GM19397 (cell line): ENCODE data around the gene FBLN2.
"Not testable (repeated sequence)": the region's sequence is repeated elsewhere in the genome, so short reads cannot be mapped to it uniquely, and the experiment has no call there.

ENCODE experiments used
- ATAC-seq: cut with Tn5 transposase; IDR thresholded peaks from one replicate; pipeline ENCODE4 v1.9.1; 2021; ENCODE audit warnings: mild to moderate bottlenecking, moderate library complexity; ENCODE audit not compliant: unreplicated experiment

FBLN2 gene

GRCh38 chr3:13545952-13546454 lies 2.9 kb upstream of the FBLN2 start:
- ATAC-seq = no peak

- ATAC-seq = no peak
These were observed 2.2 kb upstream of the FBLN2 start for GRCh38 chr3:13546667-13547171.

DNA sequence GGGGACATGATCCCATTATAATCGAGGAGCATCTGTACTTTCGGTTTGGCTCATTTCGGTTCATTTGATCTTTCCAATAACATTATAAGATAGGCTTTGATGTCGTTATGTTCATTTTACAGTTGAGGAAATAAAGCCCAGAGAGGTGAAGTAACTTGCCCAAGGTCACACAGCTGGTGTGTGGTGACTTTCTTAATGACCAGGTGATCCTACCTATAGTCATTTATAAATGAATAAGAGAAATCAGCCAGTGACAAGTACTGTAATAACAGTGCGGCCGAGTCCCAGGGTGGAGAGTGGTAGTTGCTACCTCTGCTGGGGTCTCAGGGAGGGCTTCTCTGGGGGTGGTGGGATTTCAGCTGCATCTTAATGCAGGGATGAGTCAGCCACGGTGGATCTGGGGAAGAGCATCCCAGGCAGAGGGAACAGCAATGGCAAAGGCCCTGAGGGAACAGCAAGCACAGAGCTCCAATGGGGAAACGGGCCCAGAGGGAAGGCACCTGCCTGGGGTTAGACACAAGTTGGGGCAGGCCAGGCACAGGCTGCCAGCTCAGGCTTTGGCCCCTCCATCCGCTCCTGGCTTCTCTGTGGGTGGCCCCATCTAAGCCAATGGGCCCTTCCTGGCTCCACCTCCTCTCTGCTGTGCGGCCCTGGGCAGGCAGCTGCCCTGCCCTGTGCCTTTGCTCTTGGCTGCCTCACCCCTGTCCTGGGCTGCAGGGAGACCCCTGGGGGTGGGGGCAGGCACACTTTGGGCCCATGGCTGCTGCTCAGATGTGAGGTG lies 1.1 kb upstream of the FBLN2 start:
- ATAC-seq = no peak

- ATAC-seq = no peak
These were observed 898 bp downstream of the FBLN2 start for GRCh38 chr3:13549623-13550422.

DNA sequence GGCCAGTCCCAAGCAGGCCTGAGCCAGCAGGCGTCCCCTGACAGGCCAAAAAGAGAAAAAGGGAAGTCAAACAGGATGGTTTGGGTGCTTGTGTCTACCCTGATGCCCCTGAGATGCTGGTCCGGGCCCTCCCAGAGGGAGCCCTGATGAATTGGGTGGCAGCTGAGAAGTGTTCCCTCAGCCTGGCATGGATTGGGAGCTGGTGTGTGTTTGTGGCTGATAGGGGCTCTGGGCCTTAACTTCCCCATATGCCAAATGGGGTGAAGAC lies 1.4 kb downstream of the FBLN2 start:
- ATAC-seq = no peak

DNA sequence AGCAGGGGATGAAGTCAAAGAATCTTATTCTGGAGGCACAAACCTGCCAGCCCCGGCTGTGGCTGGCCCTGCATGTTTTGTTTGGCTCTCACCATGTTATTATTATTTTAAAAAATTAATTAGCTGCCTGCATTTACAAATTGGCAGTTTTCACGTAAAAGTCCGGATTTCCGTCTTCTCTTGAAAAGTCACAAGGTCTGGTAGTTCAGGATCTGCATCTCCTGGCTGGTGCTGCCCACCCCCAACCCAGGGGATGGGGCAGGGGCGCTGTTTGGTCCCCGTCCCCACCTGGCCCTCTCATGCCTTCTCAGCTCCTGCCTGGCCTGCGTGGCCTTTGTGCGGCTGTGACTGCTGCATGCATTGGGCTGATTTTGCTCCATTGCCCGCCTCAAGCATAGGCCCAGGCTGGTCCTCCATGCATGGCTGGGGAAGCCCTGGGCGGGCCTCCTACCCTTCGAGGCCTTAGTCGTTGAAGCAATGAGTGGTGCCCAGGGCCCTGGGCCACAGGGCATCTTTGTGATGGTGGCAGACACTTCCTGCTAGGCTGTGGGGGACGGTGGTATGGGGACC lies 2.0 kb downstream of the FBLN2 start:
- ATAC-seq = no peak

GRCh38 chr3:13552857-13553652 lies 4.1 kb downstream of the FBLN2 start:
- no peak for ATAC-seq

DNA sequence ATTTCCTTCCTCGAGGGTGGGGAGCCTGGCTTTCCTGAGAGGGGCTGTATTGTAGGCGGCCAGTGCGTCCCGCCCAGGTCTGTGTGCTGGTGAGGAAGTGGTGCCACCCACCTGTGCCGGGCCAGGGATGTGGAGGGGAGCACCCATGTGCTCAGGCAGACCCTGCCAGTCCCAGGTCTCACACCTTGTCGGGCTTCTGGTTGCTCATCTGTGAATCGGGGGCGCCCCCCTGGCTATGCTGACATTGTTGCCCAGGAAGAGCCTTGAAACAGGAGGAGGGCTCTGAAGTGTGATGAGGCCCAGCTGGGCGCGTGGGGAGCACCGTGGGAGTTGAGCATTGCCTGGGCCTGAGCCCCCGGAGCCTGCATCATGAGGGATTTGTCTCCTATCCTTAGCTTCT lies 4.8 kb downstream of the FBLN2 start:
- ATAC-seq = no peak

DNA sequence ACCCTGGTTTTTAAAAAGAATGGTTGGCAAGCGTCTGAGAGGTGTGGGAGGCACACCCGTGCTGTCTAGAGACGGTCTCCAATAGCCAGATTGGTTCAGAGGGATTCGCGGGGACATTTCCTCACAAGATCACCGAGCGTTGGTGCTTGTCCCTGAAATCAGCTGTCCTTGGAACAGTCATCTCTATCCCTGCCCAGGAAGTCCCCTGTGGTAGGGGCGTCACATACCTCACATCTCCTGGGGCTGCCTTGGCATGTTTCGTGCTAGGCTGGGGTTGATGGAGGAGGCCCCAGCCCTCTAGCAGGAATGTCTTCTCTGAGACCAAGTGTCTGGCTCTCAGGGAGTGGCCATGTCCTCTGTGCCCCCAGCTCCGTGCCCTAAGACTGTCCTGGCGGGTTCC lies 6.8 kb downstream of the FBLN2 start:
- ATAC-seq = no peak

DNA sequence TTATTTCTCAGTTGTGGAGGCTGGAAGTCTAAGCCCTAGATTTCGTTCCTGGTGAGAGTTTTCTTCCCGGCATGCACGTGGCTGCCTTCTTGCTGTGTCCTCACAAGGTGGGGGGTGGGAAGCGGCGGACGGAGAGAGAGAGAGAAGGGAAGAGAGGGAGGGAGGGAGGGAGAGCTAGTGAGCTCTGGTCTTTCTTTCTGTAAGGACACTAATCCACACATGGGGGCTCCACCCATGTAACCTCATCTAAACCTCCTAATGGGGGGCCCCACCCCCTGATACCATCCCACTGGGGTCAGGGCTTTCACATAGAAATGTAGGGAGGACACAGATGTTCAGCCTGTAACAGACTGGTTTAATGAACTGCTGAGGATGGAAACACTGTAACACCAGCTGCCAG lies 7.3 kb downstream of the FBLN2 start:
- no peak for ATAC-seq

DNA sequence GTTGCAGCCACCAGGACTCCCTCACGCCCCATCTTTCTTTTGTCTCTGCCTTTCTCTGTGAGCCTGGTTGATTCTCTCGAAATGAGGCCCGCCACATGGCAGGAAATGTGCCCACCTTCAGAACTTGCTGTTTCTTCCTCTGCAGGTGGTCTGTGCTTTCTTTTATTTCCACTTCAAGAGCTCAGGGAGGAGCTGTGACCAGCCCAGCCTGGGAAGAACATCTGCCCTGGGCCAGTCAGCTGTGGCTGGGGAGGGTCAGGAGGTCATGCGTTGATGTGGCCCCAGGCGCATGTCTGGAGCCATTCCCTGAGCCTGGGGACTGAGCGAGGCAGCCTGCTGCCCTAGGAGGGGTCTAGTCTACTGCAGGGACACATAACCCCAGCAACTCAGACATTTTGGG lies 8.0 kb downstream of the FBLN2 start:
- ATAC-seq = no peak

DNA sequence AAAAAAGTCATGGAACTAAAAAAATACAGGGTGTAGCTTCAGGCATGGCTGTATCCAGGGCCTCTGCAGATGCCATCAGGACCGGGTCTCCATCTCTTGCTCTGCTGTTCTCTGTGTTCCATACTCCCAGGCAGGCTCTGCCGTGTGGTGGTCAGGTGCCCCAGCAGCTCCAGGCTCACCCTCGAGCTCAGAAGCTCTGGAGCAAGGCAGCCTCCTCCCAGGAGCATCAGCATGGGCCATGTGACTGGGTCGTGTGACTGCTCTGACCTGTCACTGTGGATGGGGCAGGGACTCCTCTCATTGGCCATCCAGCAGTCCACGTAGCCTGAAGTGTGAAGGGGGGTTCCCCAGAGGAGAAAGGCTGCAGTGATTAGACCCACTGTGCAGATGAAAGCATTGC lies 8.5 kb downstream of the FBLN2 start:
- no peak for ATAC-seq

- no peak for ATAC-seq
These were observed 9.0 kb downstream of the FBLN2 start for GRCh38 chr3:13557926-13558325.

DNA sequence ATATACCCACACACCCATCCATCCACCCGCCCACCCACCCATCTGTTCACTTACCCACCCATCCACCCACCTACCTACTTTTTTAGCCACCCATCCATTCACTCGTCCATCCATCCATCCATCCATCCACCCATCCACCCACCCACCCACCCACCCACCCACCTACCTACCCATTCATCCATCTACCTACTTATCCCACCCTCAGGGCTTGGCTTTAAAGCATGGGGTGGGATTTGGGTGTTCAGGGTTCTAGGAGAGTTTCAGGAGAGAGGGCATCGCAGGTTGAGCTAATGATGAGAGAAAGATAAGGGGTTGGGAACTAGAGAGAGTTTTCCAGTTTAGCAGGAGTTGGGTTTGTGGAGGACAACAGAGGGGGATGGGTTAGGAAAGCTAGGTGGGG lies 9.7 kb downstream of the FBLN2 start:
- no peak for ATAC-seq

- ATAC-seq = no peak
These were observed 11.0 kb downstream of the FBLN2 start for GRCh38 chr3:13559764-13560525.

DNA sequence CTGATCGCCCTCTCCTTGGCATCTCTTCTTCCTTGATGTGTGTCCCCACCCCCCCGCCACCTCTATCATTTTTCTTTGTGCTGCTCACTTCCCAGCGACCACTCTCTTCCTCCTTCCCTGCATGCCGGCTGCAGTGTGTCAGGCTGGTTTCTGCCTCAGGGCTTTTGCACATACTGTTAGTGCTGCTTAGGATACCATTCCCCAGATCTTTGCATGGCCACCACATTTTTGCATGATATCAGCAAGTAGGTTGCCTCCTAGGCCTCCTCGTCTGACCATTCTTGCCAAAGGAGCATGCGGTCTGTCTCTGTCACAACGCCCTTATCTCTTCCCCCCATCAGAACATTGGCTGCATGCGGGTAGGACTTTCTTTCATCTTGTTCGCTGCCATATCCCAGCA lies 12.5 kb downstream of the FBLN2 start:
- ATAC-seq = no peak

DNA sequence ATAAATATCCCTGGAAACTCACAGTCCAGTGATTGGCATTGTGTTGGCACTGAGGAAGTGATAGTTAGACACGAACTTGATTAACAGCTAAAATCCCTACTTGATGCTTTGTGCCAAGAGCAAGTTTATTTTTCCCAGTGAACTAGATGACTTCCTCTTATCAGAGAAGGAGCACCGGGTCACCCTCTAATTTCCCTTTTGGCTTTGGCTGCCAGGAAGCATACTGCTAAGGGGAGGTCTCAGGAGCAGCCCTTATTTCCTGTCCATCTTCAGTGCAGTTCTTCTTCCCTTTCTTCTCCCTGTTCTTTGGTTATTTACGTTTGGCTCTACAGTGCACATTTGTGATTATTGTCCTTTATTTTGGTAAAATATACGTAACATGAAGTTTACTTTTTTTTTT lies 13.0 kb downstream of the FBLN2 start:
- ATAC-seq = no peak

DNA sequence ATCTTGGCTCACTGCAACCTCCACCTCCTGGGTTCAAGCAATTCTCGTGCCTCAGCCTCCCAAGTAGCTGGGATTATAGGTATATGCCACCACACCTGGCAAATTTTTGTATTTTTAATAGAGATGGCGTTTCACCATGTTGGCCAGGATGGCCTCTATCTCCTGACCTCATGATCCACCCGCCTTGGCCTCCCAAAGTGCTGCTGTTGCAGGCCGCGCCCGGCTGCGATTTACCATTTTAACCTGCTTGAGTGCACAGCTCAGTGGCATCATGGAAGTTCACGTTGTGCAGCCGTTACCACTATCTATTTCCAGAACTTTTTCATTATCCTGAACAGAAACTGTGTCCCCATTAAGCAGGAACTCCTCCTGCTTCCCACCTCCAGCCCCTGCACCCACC lies 13.5 kb downstream of the FBLN2 start:
- not testable (repeated sequence) for ATAC-seq

- ATAC-seq = no peak
These were observed 14.4 kb downstream of the FBLN2 start for GRCh38 chr3:13563321-13563720.

GRCh38 chr3:13563911-13564310 lies 15.0 kb downstream of the FBLN2 start:
- ATAC-seq = no peak
